ENCODE data around the gene IPPK.
A peak's percentile ranks its signal among the peaks of the same experiment; 100 is the strongest.

The IPPK gene

GRCh38 chr9:92711146-92711545 lies 41.2 kb upstream of the IPPK start:
- no peak for TF ChIP-seq POLR2A (IDR thresholded peaks at IDR 0.05; ENCODE audit: low read depth, low read length)
- DNase-seq (ENCODE audit: insufficient read length, low spot score) (no peak), FAIRE-seq (no peak)

- no peak for DNase-seq (ENCODE audit: insufficient read length, low spot score)
- no peak for FAIRE-seq
Observed at GRCh38 chr9:92710368-92710767, 40.4 kb upstream of the IPPK start.

DNA sequence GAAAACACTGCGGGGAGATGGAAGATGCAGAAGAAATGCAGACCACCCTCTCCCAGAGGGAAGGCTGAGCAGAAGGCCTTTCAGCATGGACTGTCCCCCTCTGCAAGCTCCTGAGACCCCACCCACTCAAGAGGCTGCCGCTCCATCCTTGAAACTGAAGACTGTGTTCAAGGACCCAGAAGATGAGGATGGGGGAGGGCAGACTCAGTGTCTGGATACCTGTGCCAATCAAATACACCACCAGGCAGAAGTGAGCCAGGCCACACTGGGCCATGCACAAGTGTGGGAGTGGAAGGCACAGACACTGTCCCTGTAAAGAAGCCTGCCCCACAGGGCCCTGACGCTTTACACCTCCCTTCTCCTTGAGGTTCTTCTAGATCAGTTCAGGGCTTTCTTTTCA lies 40.0 kb upstream of the IPPK start:
- no peak for FAIRE-seq
- no peak for TF ChIP-seq POLR2A (IDR thresholded peaks at IDR 0.05; ENCODE audit: low read depth, low read length)

More at GRCh38 chr9:92710368-92710767, 40.4 kb upstream of the IPPK start:
- no peak for TF ChIP-seq POLR2A (IDR thresholded peaks at IDR 0.05; ENCODE audit: low read depth, low read length)

DNA sequence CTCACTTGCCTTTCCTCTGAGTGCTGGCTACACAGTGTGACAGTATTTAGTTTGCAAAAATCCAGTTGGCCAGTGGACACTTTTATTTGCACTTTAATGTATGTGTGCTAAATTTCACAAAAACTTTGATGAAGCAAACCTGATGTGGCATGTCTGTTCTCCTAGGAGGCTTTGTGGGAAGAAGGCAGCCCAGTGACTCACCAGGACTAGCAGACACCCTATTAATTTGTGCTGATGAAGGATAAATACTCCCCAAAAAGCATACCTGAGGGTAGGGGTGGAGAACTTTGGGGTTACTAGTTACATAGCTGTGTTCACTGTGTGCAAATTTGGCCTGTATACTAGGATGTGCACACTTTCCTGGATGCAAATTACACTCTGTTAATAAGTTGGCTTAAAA lies 39.3 kb upstream of the IPPK start:
- FAIRE-seq, result no peak
- TF ChIP-seq POLR2A (IDR thresholded peaks at IDR 0.05; ENCODE audit: low read depth, low read length), result no peak
- no peak for DNase-seq (ENCODE audit: insufficient read length, low spot score)

More for the DNA sequence above, 40.0 kb upstream of the IPPK start:
- no peak for DNase-seq (ENCODE audit: insufficient read length, low spot score)

GRCh38 chr9:92707530-92707929 lies 37.6 kb upstream of the IPPK start:
- FAIRE-seq, result no peak
- no peak for TF ChIP-seq POLR2A (IDR thresholded peaks at IDR 0.05; ENCODE audit: low read depth, low read length)
- DNase-seq (ENCODE audit: insufficient read length, low spot score), result no peak

- no peak for DNase-seq (ENCODE audit: insufficient read length, low spot score)
- FAIRE-seq, result peak; percentile 85
- TF ChIP-seq POLR2A (IDR thresholded peaks at IDR 0.05; ENCODE audit: low read depth, low read length), result no peak
Observed at GRCh38 chr9:92706218-92706940, 36.4 kb upstream of the IPPK start.

GRCh38 chr9:92704528-92704927 lies 34.6 kb upstream of the IPPK start:
- TF ChIP-seq POLR2A (IDR thresholded peaks at IDR 0.05; ENCODE audit: low read depth, low read length), result no peak
- DNase-seq (ENCODE audit: insufficient read length, low spot score) (no peak), FAIRE-seq (no peak)

- FAIRE-seq (no peak), DNase-seq (ENCODE audit: insufficient read length, low spot score) (no peak)
- TF ChIP-seq POLR2A (IDR thresholded peaks at IDR 0.05; ENCODE audit: low read depth, low read length), result no peak
Observed at GRCh38 chr9:92696619-92697018, 26.7 kb upstream of the IPPK start.

GRCh38 chr9:92686954-92687353 lies 17.0 kb upstream of the IPPK start:
- DNase-seq (ENCODE audit: insufficient read length, low spot score) (no peak), FAIRE-seq (no peak)
- no peak for TF ChIP-seq POLR2A (IDR thresholded peaks at IDR 0.05; ENCODE audit: low read depth, low read length)

GRCh38 chr9:92685022-92685421 lies 15.1 kb upstream of the IPPK start:
- no peak for TF ChIP-seq POLR2A (IDR thresholded peaks at IDR 0.05; ENCODE audit: low read depth, low read length)
- no peak for DNase-seq (ENCODE audit: insufficient read length, low spot score)
- no peak for FAIRE-seq

GRCh38 chr9:92682269-92682668 lies 12.3 kb upstream of the IPPK start:
- no peak for DNase-seq (ENCODE audit: insufficient read length, low spot score)
- no peak for TF ChIP-seq POLR2A (IDR thresholded peaks at IDR 0.05; ENCODE audit: low read depth, low read length)
- no peak for FAIRE-seq

GRCh38 chr9:92680166-92681119 lies 10.5 kb upstream of the IPPK start:
- DNase-seq (ENCODE audit: insufficient read length, low spot score), result no peak
- no peak for FAIRE-seq
- no peak for TF ChIP-seq POLR2A (IDR thresholded peaks at IDR 0.05; ENCODE audit: low read depth, low read length)

DNA sequence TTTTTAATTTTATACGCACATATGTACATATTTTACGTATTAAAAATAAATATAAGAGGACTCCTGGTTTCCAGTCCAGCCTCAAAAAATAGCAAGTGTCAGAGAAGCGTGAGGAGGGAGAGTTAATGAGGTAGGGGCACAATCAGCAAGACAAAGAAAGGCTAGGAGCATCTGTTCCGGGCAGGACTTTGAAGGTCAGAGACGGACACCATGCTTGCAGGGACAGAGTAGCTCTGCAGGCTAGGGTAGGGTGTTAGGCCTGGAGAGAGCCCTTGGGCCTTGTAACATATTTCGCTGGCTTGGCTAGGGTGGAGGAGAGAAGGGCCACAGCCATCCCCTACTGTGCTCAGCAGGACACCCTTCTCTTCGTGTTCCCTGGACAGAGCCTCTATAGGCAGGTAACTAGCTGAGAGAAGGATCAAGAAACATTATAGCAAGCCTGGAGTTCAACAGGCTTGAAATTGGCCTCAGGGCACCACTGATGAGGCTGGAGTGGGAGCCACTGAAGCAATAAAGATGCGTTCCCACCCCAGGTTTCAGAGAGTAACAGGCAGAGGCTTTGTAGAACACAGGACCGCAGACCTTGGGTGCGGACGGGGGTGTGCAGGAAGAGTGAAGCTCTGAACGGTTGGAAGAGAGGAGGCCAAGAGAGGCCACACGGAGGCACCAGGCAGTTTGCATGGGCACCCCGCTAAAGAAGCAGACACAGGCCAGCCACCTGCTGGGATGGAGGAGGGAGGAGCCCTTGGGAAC lies 9.7 kb upstream of the IPPK start:
- no peak for TF ChIP-seq POLR2A (IDR thresholded peaks at IDR 0.05; ENCODE audit: low read depth, low read length)
- DNase-seq (ENCODE audit: insufficient read length, low spot score), result no peak
- FAIRE-seq, result no peak

- DNase-seq (ENCODE audit: insufficient read length, low spot score), result peak; percentile 63
- no peak for TF ChIP-seq POLR2A (IDR thresholded peaks at IDR 0.05; ENCODE audit: low read depth, low read length)
- peak; percentile 64 for FAIRE-seq
Observed at GRCh38 chr9:92671323-92671722, 1.4 kb upstream of the IPPK start.
